ENCODE measurements around the gene SPZ1.
"Not testable (repeated sequence)": the region's sequence is repeated elsewhere in the genome, so short reads cannot be mapped to it uniquely, and the experiment has no call there.

Gene SPZ1

GRCh38 chr5:80319702-80320101, at the start of gene SPZ1:
TSS of gene SPZ1 (plus strand) at chr5:80320002. CDS start at chr5:80320216, 214 bp downstream.
- H3K27me3 ChIP-seq (ENCODE audit: insufficient read depth, low read length): no peaks in the 10 kb centered on the region
- H3K4me3 ChIP-seq (ENCODE audit: low read length): no peak within 1 kb of the TSS
- no peaks in the 10 kb centered on the region for H3K9me3 ChIP-seq (ENCODE audit: insufficient read depth, low read depth, low read length)

GRCh38 chr5:80270543-80270942, 49.3 kb upstream of the SPZ1 start:
- not testable (repeated sequence) for H3K27ac ChIP-seq (ENCODE audit: low read length); H3K36me3 ChIP-seq (ENCODE audit: insufficient read depth, low read depth, low read length); H3K9me3 ChIP-seq (ENCODE audit: insufficient read depth, low read depth, low read length); H3K4me3 ChIP-seq (ENCODE audit: low read length); H3K27me3 ChIP-seq (ENCODE audit: insufficient read depth, low read length); H3K4me1 ChIP-seq (ENCODE audit: insufficient read depth, low read length); H3K9ac ChIP-seq (ENCODE audit: low read depth, low read length)

More at GRCh38 chr5:80319702-80320101, at the start of gene SPZ1:
- Histone ChIP-seq H3K9ac (ENCODE audit: low read depth, low read length) (no peak within 1 kb of the TSS), H3K36me3 (ENCODE audit: insufficient read depth, low read depth, low read length) (no peaks in the 10 kb centered on the region), H3K4me1 (ENCODE audit: insufficient read depth, low read length) (no peaks in the 10 kb centered on the region), H3K27ac (ENCODE audit: low read length) (no peak within 1 kb of the TSS)

- Histone ChIP-seq H3K4me3 (ENCODE audit: low read length) (no peak overlapping the region), H3K9ac (ENCODE audit: low read depth, low read length) (no peak overlapping the region), H3K27ac (ENCODE audit: low read length) (no peak overlapping the region), H3K27me3 (ENCODE audit: insufficient read depth, low read length) (no peaks in the 10 kb centered on the region), H3K36me3 (ENCODE audit: insufficient read depth, low read depth, low read length) (no peaks in the 10 kb centered on the region), H3K4me1 (ENCODE audit: insufficient read depth, low read length) (no peaks in the 10 kb centered on the region), H3K9me3 (ENCODE audit: insufficient read depth, low read depth, low read length) (no peaks in the 10 kb centered on the region)
Observed at GRCh38 chr5:80275347-80275746, 44.5 kb upstream of the SPZ1 start.

GRCh38 chr5:80276186-80276585, 43.6 kb upstream of the SPZ1 start:
- Histone ChIP-seq H3K4me1 (ENCODE audit: insufficient read depth, low read length) (no peaks in the 10 kb centered on the region), H3K4me3 (ENCODE audit: low read length) (no peak overlapping the region), H3K36me3 (ENCODE audit: insufficient read depth, low read depth, low read length) (no peaks in the 10 kb centered on the region), H3K9ac (ENCODE audit: low read depth, low read length) (no peak overlapping the region), H3K27me3 (ENCODE audit: insufficient read depth, low read length) (no peaks in the 10 kb centered on the region), H3K9me3 (ENCODE audit: insufficient read depth, low read depth, low read length) (no peaks in the 10 kb centered on the region), H3K27ac (ENCODE audit: low read length) (no peak overlapping the region)

- Histone ChIP-seq H3K4me1 (ENCODE audit: insufficient read depth, low read length) (no peaks in the 10 kb centered on the region), H3K27ac (ENCODE audit: low read length) (no peak overlapping the region), H3K36me3 (ENCODE audit: insufficient read depth, low read depth, low read length) (no peaks in the 10 kb centered on the region), H3K9ac (ENCODE audit: low read depth, low read length) (no peak overlapping the region), H3K27me3 (ENCODE audit: insufficient read depth, low read length) (no peaks in the 10 kb centered on the region), H3K4me3 (ENCODE audit: low read length) (no peak overlapping the region), H3K9me3 (ENCODE audit: insufficient read depth, low read depth, low read length) (no peaks in the 10 kb centered on the region)
Observed at GRCh38 chr5:80277191-80277590, 42.6 kb upstream of the SPZ1 start.

GRCh38 chr5:80282054-80282453, 37.7 kb upstream of the SPZ1 start:
- Histone ChIP-seq H3K4me3 (ENCODE audit: low read length) (no peak overlapping the region), H3K36me3 (ENCODE audit: insufficient read depth, low read depth, low read length) (no peaks in the 10 kb centered on the region), H3K9ac (ENCODE audit: low read depth, low read length) (no peak overlapping the region), H3K9me3 (ENCODE audit: insufficient read depth, low read depth, low read length) (no peaks in the 10 kb centered on the region), H3K27ac (ENCODE audit: low read length) (no peak overlapping the region), H3K4me1 (ENCODE audit: insufficient read depth, low read length) (no peaks in the 10 kb centered on the region), H3K27me3 (ENCODE audit: insufficient read depth, low read length) (no peaks in the 10 kb centered on the region)

- no peaks in the 10 kb centered on the region for H3K4me1 ChIP-seq (ENCODE audit: insufficient read depth, low read length)
- H3K9me3 ChIP-seq (ENCODE audit: insufficient read depth, low read depth, low read length): no peaks in the 10 kb centered on the region
- H3K27me3 ChIP-seq (ENCODE audit: insufficient read depth, low read length): no peaks in the 10 kb centered on the region
- no peak overlapping the region for H3K9ac ChIP-seq (ENCODE audit: low read depth, low read length)
- H3K27ac ChIP-seq (ENCODE audit: low read length): no peak overlapping the region
- no peaks in the 10 kb centered on the region for H3K36me3 ChIP-seq (ENCODE audit: insufficient read depth, low read depth, low read length)
- H3K4me3 ChIP-seq (ENCODE audit: low read length): no peak overlapping the region
Observed at GRCh38 chr5:80283360-80283759, 36.4 kb upstream of the SPZ1 start.

GRCh38 chr5:80284720-80285119, 35.1 kb upstream of the SPZ1 start:
- H3K27ac ChIP-seq (ENCODE audit: low read length): no peak overlapping the region
- H3K9ac ChIP-seq (ENCODE audit: low read depth, low read length): no peak overlapping the region
- no peaks in the 10 kb centered on the region for H3K4me1 ChIP-seq (ENCODE audit: insufficient read depth, low read length)
- no peak overlapping the region for H3K4me3 ChIP-seq (ENCODE audit: low read length)
- no peaks in the 10 kb centered on the region for H3K36me3 ChIP-seq (ENCODE audit: insufficient read depth, low read depth, low read length)
- H3K27me3 ChIP-seq (ENCODE audit: insufficient read depth, low read length): no peaks in the 10 kb centered on the region
- no peaks in the 10 kb centered on the region for H3K9me3 ChIP-seq (ENCODE audit: insufficient read depth, low read depth, low read length)

GRCh38 chr5:80288177-80288576, 31.6 kb upstream of the SPZ1 start:
- Histone ChIP-seq H3K9ac (ENCODE audit: low read depth, low read length) (no peak overlapping the region), H3K4me3 (ENCODE audit: low read length) (no peak overlapping the region), H3K9me3 (ENCODE audit: insufficient read depth, low read depth, low read length) (no peaks in the 10 kb centered on the region), H3K27ac (ENCODE audit: low read length) (no peak overlapping the region), H3K36me3 (ENCODE audit: insufficient read depth, low read depth, low read length) (no peaks in the 10 kb centered on the region), H3K27me3 (ENCODE audit: insufficient read depth, low read length) (no peaks in the 10 kb centered on the region), H3K4me1 (ENCODE audit: insufficient read depth, low read length) (no peaks in the 10 kb centered on the region)

- no peak overlapping the region for H3K9ac ChIP-seq (ENCODE audit: low read depth, low read length)
- H3K36me3 ChIP-seq (ENCODE audit: insufficient read depth, low read depth, low read length): no peaks in the 10 kb centered on the region
- H3K27me3 ChIP-seq (ENCODE audit: insufficient read depth, low read length): no peaks in the 10 kb centered on the region
- no peak overlapping the region for H3K4me3 ChIP-seq (ENCODE audit: low read length)
- no peak overlapping the region for H3K27ac ChIP-seq (ENCODE audit: low read length)
- no peaks in the 10 kb centered on the region for H3K4me1 ChIP-seq (ENCODE audit: insufficient read depth, low read length)
- H3K9me3 ChIP-seq (ENCODE audit: insufficient read depth, low read depth, low read length): no peaks in the 10 kb centered on the region
Observed at GRCh38 chr5:80289320-80289719, 30.5 kb upstream of the SPZ1 start.

GRCh38 chr5:80291761-80292160, 28.0 kb upstream of the SPZ1 start:
- Histone ChIP-seq H3K9ac (ENCODE audit: low read depth, low read length) (no peak overlapping the region), H3K27me3 (ENCODE audit: insufficient read depth, low read length) (no peaks in the 10 kb centered on the region), H3K9me3 (ENCODE audit: insufficient read depth, low read depth, low read length) (no peaks in the 10 kb centered on the region), H3K4me1 (ENCODE audit: insufficient read depth, low read length) (no peaks in the 10 kb centered on the region), H3K27ac (ENCODE audit: low read length) (no peak overlapping the region), H3K4me3 (ENCODE audit: low read length) (no peak overlapping the region), H3K36me3 (ENCODE audit: insufficient read depth, low read depth, low read length) (no peaks in the 10 kb centered on the region)

- H3K9me3 ChIP-seq (ENCODE audit: insufficient read depth, low read depth, low read length): no peaks in the 10 kb centered on the region
- no peak overlapping the region for H3K27ac ChIP-seq (ENCODE audit: low read length)
- H3K27me3 ChIP-seq (ENCODE audit: insufficient read depth, low read length): no peaks in the 10 kb centered on the region
- no peak overlapping the region for H3K4me3 ChIP-seq (ENCODE audit: low read length)
- H3K4me1 ChIP-seq (ENCODE audit: insufficient read depth, low read length): no peaks in the 10 kb centered on the region
- no peak overlapping the region for H3K9ac ChIP-seq (ENCODE audit: low read depth, low read length)
- no peaks in the 10 kb centered on the region for H3K36me3 ChIP-seq (ENCODE audit: insufficient read depth, low read depth, low read length)
Observed at GRCh38 chr5:80296121-80296520, 23.7 kb upstream of the SPZ1 start.

GRCh38 chr5:80299601-80300000, 20.2 kb upstream of the SPZ1 start:
- no peak overlapping the region for H3K9ac ChIP-seq (ENCODE audit: low read depth, low read length)
- H3K9me3 ChIP-seq (ENCODE audit: insufficient read depth, low read depth, low read length): no peaks in the 10 kb centered on the region
- no peaks in the 10 kb centered on the region for H3K4me1 ChIP-seq (ENCODE audit: insufficient read depth, low read length)
- H3K27me3 ChIP-seq (ENCODE audit: insufficient read depth, low read length): no peaks in the 10 kb centered on the region
- H3K36me3 ChIP-seq (ENCODE audit: insufficient read depth, low read depth, low read length): no peaks in the 10 kb centered on the region
- H3K27ac ChIP-seq (ENCODE audit: low read length): no peak overlapping the region
- H3K4me3 ChIP-seq (ENCODE audit: low read length): no peak overlapping the region
